ENCODE results near the gene CORO2A. TPM values are rescaled to one million over a fixed set of nuclear protein-coding genes. Genes with fewer than 3 reads are reported as not detected.

CORO2A gene
- total RNA-seq, 1 experiment from 2014 or later: 19.8 TPM

DNA sequence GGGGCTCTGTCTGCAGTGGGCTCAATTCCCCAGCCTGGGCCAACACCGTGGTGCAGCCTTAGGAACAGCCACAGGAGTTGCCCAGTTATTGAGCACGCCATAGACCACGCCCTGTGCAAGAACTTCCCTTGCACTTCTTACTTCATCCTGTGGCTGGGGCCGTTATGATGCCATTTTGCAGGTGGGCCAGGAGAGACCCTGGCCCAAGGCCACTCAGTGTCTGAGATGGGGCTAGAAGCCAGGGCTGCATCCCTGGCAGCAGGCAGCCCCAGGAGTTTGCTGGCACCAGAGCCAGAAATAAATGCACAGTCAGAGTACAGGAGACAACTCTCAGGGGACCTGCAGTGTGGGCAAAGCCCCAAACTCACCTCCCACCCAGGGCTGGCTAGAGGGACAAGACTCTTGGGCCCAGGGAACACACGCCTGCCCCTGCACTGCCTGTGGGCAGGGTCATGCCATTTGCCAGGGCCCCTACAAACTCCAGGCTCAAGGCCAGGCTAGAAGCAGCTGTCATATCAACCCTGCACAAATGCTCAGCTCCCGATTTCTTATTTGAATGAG lies 6.7 kb downstream of the CORO2A start:
- H3K79me2 ChIP-seq (ENCODE audit: low read depth): 0 out of 2 replicates have a peak, but pooled peaks cover 5% of the 10 kb centered on the region
- no peak overlapping the region for H2AFZ ChIP-seq
- H3K27ac ChIP-seq: no peak overlapping the region
- H3K4me1 ChIP-seq (replicated peaks; ENCODE audit: insufficient read depth): no peaks in the 10 kb centered on the region
- TF ChIP-seq, protein P1, sequence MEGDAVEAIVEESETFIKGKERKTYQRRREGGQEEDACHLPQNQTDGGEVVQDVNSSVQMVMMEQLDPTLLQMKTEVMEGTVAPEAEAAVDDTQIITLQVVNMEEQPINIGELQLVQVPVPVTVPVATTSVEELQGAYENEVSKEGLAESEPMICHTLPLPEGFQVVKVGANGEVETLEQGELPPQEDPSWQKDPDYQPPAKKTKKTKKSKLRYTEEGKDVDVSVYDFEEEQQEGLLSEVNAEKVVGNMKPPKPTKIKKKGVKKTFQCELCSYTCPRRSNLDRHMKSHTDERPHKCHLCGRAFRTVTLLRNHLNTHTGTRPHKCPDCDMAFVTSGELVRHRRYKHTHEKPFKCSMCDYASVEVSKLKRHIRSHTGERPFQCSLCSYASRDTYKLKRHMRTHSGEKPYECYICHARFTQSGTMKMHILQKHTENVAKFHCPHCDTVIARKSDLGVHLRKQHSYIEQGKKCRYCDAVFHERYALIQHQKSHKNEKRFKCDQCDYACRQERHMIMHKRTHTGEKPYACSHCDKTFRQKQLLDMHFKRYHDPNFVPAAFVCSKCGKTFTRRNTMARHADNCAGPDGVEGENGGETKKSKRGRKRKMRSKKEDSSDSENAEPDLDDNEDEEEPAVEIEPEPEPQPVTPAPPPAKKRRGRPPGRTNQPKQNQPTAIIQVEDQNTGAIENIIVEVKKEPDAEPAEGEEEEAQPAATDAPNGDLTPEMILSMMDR (conservative IDR thresholded peaks at IDR 0.05): no peak
- TF ChIP-seq EZH2 (IDR thresholded peaks at IDR 0.05; ENCODE audit: low read depth): no peak
- BruUV-seq (replicated peaks): no TSS peak
- CTCF ChIA-PET: no interaction called here
- no peak overlapping the region for H3K4me3 ChIP-seq
- no peaks in the 10 kb centered on the region for H3K36me3 ChIP-seq (ENCODE audit: low read depth)
- H3K4me2 ChIP-seq: no peak overlapping the region
- intact Hi-C loops (cut with micrococcal nuclease; ENCODE audit: unreplicated experiment): no loop called here
- no peaks in the 10 kb centered on the region for H3K9me3 ChIP-seq (ENCODE audit: insufficient read depth, low read depth)
- H3K9me2 ChIP-seq (ENCODE audit: insufficient read depth): no peaks in the 10 kb centered on the region
- no peak for DNase-seq
- no peaks in the 10 kb centered on the region for H4K20me1 ChIP-seq (ENCODE audit: insufficient read depth)
- H3F3A ChIP-seq (ENCODE audit: insufficient read depth, low read depth): no peaks in the 10 kb centered on the region; the same call in 1 of the 2 replicates
- POLR2A ChIA-PET (ENCODE audit: unreplicated experiment): no interaction called here
- H3K27me3 ChIP-seq (ENCODE audit: insufficient read depth, low read depth): no peaks in the 10 kb centered on the region

DNA sequence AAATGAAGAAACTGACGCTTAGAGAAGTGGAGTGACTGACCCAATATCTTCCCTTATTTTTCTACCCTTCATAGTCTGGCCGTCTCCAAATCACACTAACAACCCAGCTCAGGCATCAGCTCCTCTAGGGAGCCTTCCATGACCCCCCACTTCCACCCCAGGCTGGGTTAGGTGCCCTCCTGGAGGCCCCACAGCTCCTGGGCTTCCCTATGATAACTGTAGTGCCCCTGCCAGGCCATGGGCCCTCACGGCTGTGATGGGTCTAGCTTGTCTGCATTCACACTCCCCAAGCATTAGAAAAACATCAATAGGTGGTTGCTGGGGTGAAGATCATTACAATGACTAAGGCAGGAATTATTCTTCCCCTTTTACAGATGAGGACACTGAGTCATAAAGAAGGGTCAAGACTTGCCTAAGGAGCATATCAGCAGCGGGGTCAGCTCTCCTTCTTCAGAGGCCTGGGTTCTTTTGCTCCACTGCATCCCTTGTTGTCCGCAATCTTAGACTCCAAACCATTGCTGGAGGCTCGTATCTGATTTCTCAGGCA lies 7.3 kb downstream of the CORO2A start:
- no peaks in the 10 kb centered on the region for H3K27me3 ChIP-seq (ENCODE audit: insufficient read depth, low read depth)
- intact Hi-C loops (cut with micrococcal nuclease; ENCODE audit: unreplicated experiment): no loop called here
- ChIA-PET CTCF (no interaction called here), POLR2A (ENCODE audit: unreplicated experiment) (no interaction called here)
- no peak overlapping the region for H3K27ac ChIP-seq
- DNase-seq: no peak
- H2AFZ ChIP-seq: no peak overlapping the region
- 0 out of 2 replicates have a peak, but pooled peaks cover 5% of the 10 kb centered on the region for H3K79me2 ChIP-seq (ENCODE audit: low read depth)
- no peaks in the 10 kb centered on the region for H3K36me3 ChIP-seq (ENCODE audit: low read depth)
- H3K4me1 ChIP-seq (replicated peaks; ENCODE audit: insufficient read depth): no peaks in the 10 kb centered on the region
- H3F3A ChIP-seq (ENCODE audit: insufficient read depth, low read depth): no peaks in the 10 kb centered on the region
- BruUV-seq (replicated peaks): no TSS peak
- TF ChIP-seq EZH2 (IDR thresholded peaks at IDR 0.05; ENCODE audit: low read depth): no peak
- TF ChIP-seq, protein P1 (conservative IDR thresholded peaks at IDR 0.05): no peak
- no peak overlapping the region for H3K4me3 ChIP-seq
- H3K4me2 ChIP-seq: no peak overlapping the region
- no peaks in the 10 kb centered on the region for H3K9me3 ChIP-seq (ENCODE audit: insufficient read depth, low read depth)
- no peaks in the 10 kb centered on the region for H3K9me2 ChIP-seq (ENCODE audit: insufficient read depth)
- H4K20me1 ChIP-seq (ENCODE audit: insufficient read depth): no peaks in the 10 kb centered on the region

DNA sequence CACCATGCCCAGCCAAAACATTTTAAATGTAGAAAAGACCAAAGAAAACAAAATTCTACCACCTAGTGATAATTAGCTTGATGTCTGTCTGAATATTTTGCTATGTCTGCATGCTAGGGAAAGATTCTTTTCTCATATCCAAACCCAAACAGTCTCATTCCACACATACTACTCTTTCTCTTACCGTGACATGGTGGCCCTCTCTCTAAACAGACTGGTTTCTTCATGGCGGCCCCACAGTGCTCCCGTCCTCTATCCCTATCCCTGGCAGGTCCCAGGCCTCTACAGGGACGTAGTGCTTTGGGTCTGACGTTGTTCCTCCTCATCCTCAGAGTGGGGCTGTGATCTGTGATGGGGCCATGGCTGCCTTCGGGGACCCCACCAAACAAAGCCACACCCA lies 8.1 kb downstream of the CORO2A start:
- intact Hi-C loops (cut with micrococcal nuclease; ENCODE audit: unreplicated experiment): no loop called here
- POLR2A ChIA-PET (ENCODE audit: unreplicated experiment): no interaction called here
- no TSS peak for BruUV-seq (replicated peaks)

More for the DNA sequence above, 8.1 kb downstream of the CORO2A start:
- H3K36me3 ChIP-seq (ENCODE audit: low read depth): no peaks in the 10 kb centered on the region
- H3K9me2 ChIP-seq (ENCODE audit: insufficient read depth): no peaks in the 10 kb centered on the region
- H3K27me3 ChIP-seq (ENCODE audit: insufficient read depth, low read depth): no peaks in the 10 kb centered on the region
- 0 out of 2 replicates have a peak, but pooled peaks cover 3% of the 10 kb centered on the region for H3K79me2 ChIP-seq (ENCODE audit: low read depth)
- no peak overlapping the region for H3K27ac ChIP-seq
- no peaks in the 10 kb centered on the region for H4K20me1 ChIP-seq (ENCODE audit: insufficient read depth)
- CTCF ChIA-PET: no interaction called here
- no peak overlapping the region for H3K4me3 ChIP-seq
- H3K4me1 ChIP-seq (replicated peaks; ENCODE audit: insufficient read depth): no peaks in the 10 kb centered on the region
- no peaks in the 10 kb centered on the region for H3F3A ChIP-seq (ENCODE audit: insufficient read depth, low read depth)
- DNase-seq: no peak
- no peak overlapping the region for H3K4me2 ChIP-seq
- H2AFZ ChIP-seq: no peak overlapping the region
- TF ChIP-seq, protein P1 (conservative IDR thresholded peaks at IDR 0.05): no peak
- no peak for TF ChIP-seq EZH2 (IDR thresholded peaks at IDR 0.05; ENCODE audit: low read depth)
- no peaks in the 10 kb centered on the region for H3K9me3 ChIP-seq (ENCODE audit: insufficient read depth, low read depth)
